MM.1S (cell line): ENCODE measurements around the gene TOPAZ1.

Experiments
- DNase-seq: peaks from one replicate; pipeline ENCODE4 v3.0.0-alpha.2; 2015
- H2AFZ ChIP-seq: fragments of 300-600 bp; sonication (generic); 2 replicates; pipeline ENCODE4 v1.6.0; 2016; ENCODE audit warnings: antibody characterized with exemption, low read length
- H3F3A ChIP-seq: fragments of 300-600 bp; sonication (generic); 2 replicates; pipeline ENCODE4 v1.6.1; 2016; ENCODE audit warnings: mild to moderate bottlenecking, antibody characterized with exemption, low read length, moderate library complexity, mixed read lengths; ENCODE audit not compliant: insufficient read depth
- H3K27ac ChIP-seq: fragments of 300-600 bp; sonication (generic); 2 replicates; pipeline ENCODE4 v1.5.1; 2016; ENCODE audit warnings: mild to moderate bottlenecking, low read length
- H3K27me3 ChIP-seq: fragments of 300-600 bp; sonication (generic); replicated peaks from 2 replicates; pipeline ENCODE4 v1.6.0; 2016; ENCODE audit warnings: low read length; ENCODE audit not compliant: insufficient read depth
- H3K36me3 ChIP-seq: fragments of 300-600 bp; sonication (generic); replicated peaks from 2 replicates; pipeline ENCODE4 v1.6.1; 2016; ENCODE audit warnings: mild to moderate bottlenecking, low read length, mixed read lengths; ENCODE audit not compliant: insufficient read depth
- H3K4me1 ChIP-seq: fragments of 300-600 bp; sonication (generic); 2 replicates; pipeline ENCODE4 v1.6.1; 2016; ENCODE audit warnings: low read length, mixed read lengths
- H3K4me2 ChIP-seq: fragments of 300-600 bp; sonication (generic); 2 replicates; pipeline ENCODE4 v1.6.0; 2016; ENCODE audit warnings: low read depth, low read length
- H3K4me3 ChIP-seq: fragments of 300-600 bp; sonication (generic); 2 replicates; pipeline ENCODE4 v1.5.1; 2016; ENCODE audit warnings: low read length, mixed read lengths
- H3K79me2 ChIP-seq: fragments of 300-600 bp; sonication (generic); 2 replicates; pipeline ENCODE4 v1.6.1; 2016; ENCODE audit warnings: mixed run types, low read length, mixed read lengths
- H3K9ac ChIP-seq: fragments of 300-600 bp; sonication (generic); 2 replicates; pipeline ENCODE4 v1.6.1; 2016; ENCODE audit warnings: low read length, mixed read lengths
- H3K9me2 ChIP-seq: fragments of 300-600 bp; sonication (generic); replicated peaks from 2 replicates; pipeline ENCODE4 v1.6.1; 2016; ENCODE audit warnings: mild to moderate bottlenecking, low read length, mixed read lengths; ENCODE audit not compliant: insufficient read depth
- H3K9me3 ChIP-seq: fragments of 300-600 bp; sonication (generic); replicated peaks from 2 replicates; pipeline ENCODE4 v1.6.1; 2016; ENCODE audit warnings: mild to moderate bottlenecking, low read length, mixed read lengths; ENCODE audit not compliant: insufficient read depth
- H4K20me1 ChIP-seq: fragments of 300-600 bp; sonication (generic); 2 replicates; pipeline ENCODE4 v1.6.1; 2016; ENCODE audit warnings: mild to moderate bottlenecking, low read length, moderate library complexity, mixed read lengths; ENCODE audit not compliant: insufficient read depth
- EZH2 ChIP-seq: fragments of 300-600 bp; sonication (generic); optimal IDR thresholded peaks from 2 replicates; pipeline ENCODE3; 2017; ENCODE audit warnings: low read depth, mild to moderate bottlenecking, antibody characterized with exemption, low read length, mixed read lengths
- EZH2phosphoT487 ChIP-seq: fragments of 300-600 bp; sonication (generic); IDR thresholded peaks from 2 replicates; pipeline ENCODE4 v1.6.1; 2018; ENCODE audit warnings: antibody characterized with exemption, low read length
- TF ChIP-seq, protein P1 (sequence below): fragments of 300-600 bp; sonication (generic); IDR thresholded peaks from 2 replicates; pipeline ENCODE4 v1.5.1; 2016; ENCODE audit warnings: antibody characterized with exemption, low read length, mixed read lengths

The TOPAZ1 gene

DNA sequence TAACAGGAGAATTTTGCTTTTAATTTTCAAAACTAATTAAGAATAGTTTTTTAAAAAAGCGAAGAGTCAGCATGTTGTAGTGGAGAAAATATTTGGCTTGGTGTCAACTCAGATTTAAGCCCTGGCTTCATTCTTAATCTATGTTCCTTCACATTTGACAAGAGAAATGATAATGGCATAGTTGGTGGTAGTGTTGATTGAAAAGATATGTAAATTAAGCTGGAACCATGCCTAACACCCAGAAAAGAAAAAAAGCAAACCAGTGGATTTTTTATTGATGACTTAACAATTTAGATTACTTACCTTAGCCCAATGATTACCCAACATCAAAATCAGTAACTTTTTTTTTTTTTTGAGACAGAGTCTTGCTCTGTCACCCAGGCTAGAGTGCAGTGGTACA lies 124.3 kb downstream of the TOPAZ1 start:
- Histone ChIP-seq H3K4me3 (no peak overlapping the region), H3K4me1 (no peaks in the 10 kb centered on the region), H3K9ac (no peak overlapping the region), H2AFZ (no peak overlapping the region), H3K27ac (no peak overlapping the region), H3K9me2 (no peaks in the 10 kb centered on the region), H3K27me3 (no peaks in the 10 kb centered on the region), H3F3A (no peaks in the 10 kb centered on the region), H3K79me2 (no peaks in the 10 kb centered on the region), H3K9me3 (no peaks in the 10 kb centered on the region), H3K36me3 (no peaks in the 10 kb centered on the region), H3K4me2 (no peak overlapping the region), H4K20me1 (no peaks in the 10 kb centered on the region)
- no peak for DNase-seq
- TF ChIP-seq EZH2 (no peak), EZH2phosphoT487 (no peak)
- TF ChIP-seq, protein P1, sequence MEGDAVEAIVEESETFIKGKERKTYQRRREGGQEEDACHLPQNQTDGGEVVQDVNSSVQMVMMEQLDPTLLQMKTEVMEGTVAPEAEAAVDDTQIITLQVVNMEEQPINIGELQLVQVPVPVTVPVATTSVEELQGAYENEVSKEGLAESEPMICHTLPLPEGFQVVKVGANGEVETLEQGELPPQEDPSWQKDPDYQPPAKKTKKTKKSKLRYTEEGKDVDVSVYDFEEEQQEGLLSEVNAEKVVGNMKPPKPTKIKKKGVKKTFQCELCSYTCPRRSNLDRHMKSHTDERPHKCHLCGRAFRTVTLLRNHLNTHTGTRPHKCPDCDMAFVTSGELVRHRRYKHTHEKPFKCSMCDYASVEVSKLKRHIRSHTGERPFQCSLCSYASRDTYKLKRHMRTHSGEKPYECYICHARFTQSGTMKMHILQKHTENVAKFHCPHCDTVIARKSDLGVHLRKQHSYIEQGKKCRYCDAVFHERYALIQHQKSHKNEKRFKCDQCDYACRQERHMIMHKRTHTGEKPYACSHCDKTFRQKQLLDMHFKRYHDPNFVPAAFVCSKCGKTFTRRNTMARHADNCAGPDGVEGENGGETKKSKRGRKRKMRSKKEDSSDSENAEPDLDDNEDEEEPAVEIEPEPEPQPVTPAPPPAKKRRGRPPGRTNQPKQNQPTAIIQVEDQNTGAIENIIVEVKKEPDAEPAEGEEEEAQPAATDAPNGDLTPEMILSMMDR: no peak

DNA sequence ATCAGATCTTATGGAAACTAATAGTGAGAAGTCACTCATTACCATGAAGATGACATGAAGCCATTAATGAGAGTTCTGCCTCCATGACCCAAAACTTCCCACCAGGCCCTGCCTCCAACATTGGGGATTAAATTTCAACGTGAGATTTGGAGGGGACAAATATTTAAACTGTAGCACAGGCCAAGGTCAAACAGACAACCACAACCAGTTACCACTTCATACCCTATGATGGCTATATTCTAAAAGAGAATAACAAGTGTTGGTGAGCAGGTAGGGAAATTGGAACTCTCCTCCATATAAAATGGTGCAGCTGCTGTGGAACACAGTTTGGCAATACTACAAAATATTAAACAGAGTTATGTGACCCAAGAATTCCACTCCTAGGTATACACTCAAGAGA lies 133.8 kb downstream of the TOPAZ1 start:
- Histone ChIP-seq H3K79me2 (no peaks in the 10 kb centered on the region), H3K9me2 (no peaks in the 10 kb centered on the region), H3K27me3 (no peaks in the 10 kb centered on the region), H3K36me3 (no peaks in the 10 kb centered on the region), H3K9ac (no peak overlapping the region), H3K4me3 (no peak overlapping the region), H2AFZ (no peak overlapping the region), H4K20me1 (no peaks in the 10 kb centered on the region), H3F3A (no peaks in the 10 kb centered on the region), H3K4me1 (no peaks in the 10 kb centered on the region), H3K27ac (no peak overlapping the region), H3K4me2 (no peak overlapping the region), H3K9me3 (no peaks in the 10 kb centered on the region)
- DNase-seq: no peak
- no peak for TF ChIP-seq EZH2
